GM12878 (cell line): ENCODE measurements around the gene KIRREL3. TPM values are rescaled to one million over a fixed set of nuclear protein-coding genes. Genes with fewer than 3 reads are reported as not detected.

ENCODE experiments used
- ATAC-seq: fragments of 200-7000 bp; cut with Tn5 transposase; 3 replicates; pipeline ENCODE4 v1.9.1; 2020; ENCODE audit warnings: mild to moderate bottlenecking, moderate library complexity
- BruUV-seq: library from RNA; stranded (reverse); fragments of 400-500 nt; replicated peaks from 2 replicates; lab custom pipeline; 2021; lab: Mats Ljungman, UMichigan
- CTCF ChIA-PET: fragments of 300-600 bp; sonication (Branson Sonifier 250); formaldehyde crosslinking; extraction: SDS; loops from one replicate; lab custom pipeline; 2021; ENCODE audit warnings: inconsistent platforms; lab: Yijun Ruan, JAX
- POLR2A ChIA-PET: fragments of 350-600 bp; formaldehyde crosslinking; extraction: SDS; loops from one replicate; lab custom pipeline; 2021; ENCODE audit warnings: inconsistent platforms; lab: Charles Lee
- RAD21 ChIA-PET: fragments of 300-600 bp; sonication (Branson Sonifier 250); formaldehyde crosslinking; loops from one replicate; lab custom pipeline; 2023; ENCODE audit warnings: antibody characterized with exemption; ENCODE audit not compliant: unreplicated experiment; lab: Charles Lee
- SMC1A ChIA-PET: fragments of 300-600 bp; sonication (Branson Sonifier 250); formaldehyde crosslinking; loops from one replicate; lab custom pipeline; 2023; ENCODE audit not compliant: unreplicated experiment, uncharacterized antibody; lab: Charles Lee
- DNase-seq: peaks from one replicate; pipeline ENCODE4 v3.0.0-alpha.2; 2011; ENCODE audit warnings: low read depth, low spot score
- FAIRE-seq: peaks from 3 replicates; lab custom pipeline; 2011; peaks lifted over from hg19 to GRCh38; lab: Jason Lieb, UNC
- H2AFZ ChIP-seq: 2 replicates; pipeline ENCODE4 v1.6.0; 2011; ENCODE audit warnings: low read depth, low read length, control low read depth; ENCODE audit not compliant: control insufficient read depth
- H3K27ac ChIP-seq: 2 replicates; pipeline ENCODE4 v1.5.1; 2011; ENCODE audit warnings: control low read depth; ENCODE audit not compliant: control insufficient read depth, insufficient read depth
- H3K27me3 ChIP-seq, 2 experiments: replicated peaks in 1 of 2; 2 replicates each; pipeline versions ENCODE4 v1.6.0 to v1.6.1; 2011; ENCODE audit warnings: low read length in 1 of 2; ENCODE audit not compliant: control insufficient read depth in 2 of 2, insufficient read depth in 2 of 2
- H3K36me3 ChIP-seq, 2 experiments: 2 replicates each; pipeline ENCODE4 v1.5.1; 2011; ENCODE audit warnings: low read length in 1 of 2; ENCODE audit not compliant: control insufficient read depth in 2 of 2, insufficient read depth in 2 of 2
- H3K4me1 ChIP-seq: 2 replicates; pipeline ENCODE4 v1.6.1; 2011; ENCODE audit warnings: mild to moderate bottlenecking, low read length, moderate library complexity, mixed read lengths; ENCODE audit not compliant: control insufficient read depth, insufficient read depth
- H3K4me2 ChIP-seq: 2 replicates; pipeline ENCODE4 v1.6.0; 2011; ENCODE audit warnings: control low read depth; ENCODE audit not compliant: control insufficient read depth, insufficient read depth
- H3K4me3 ChIP-seq: fragments of 200-600 bp; sonication (generic); 2 replicates; pipeline ENCODE4 v1.5.1; 2016
- H3K79me2 ChIP-seq: 2 replicates; pipeline ENCODE4 v1.6.0; 2011; ENCODE audit warnings: low read length; ENCODE audit not compliant: control insufficient read depth, insufficient read depth
- H3K9ac ChIP-seq: 2 replicates; pipeline ENCODE4 v1.8.0; 2011; ENCODE audit warnings: low read length, control low read depth, mixed read lengths; ENCODE audit not compliant: control insufficient read depth, insufficient read depth
- H3K9me3 ChIP-seq: replicated peaks from 3 replicates; pipeline ENCODE4 v1.5.1; 2011; ENCODE audit warnings: mild to moderate bottlenecking, low read length; ENCODE audit not compliant: control insufficient read depth, insufficient read depth
- H4K20me1 ChIP-seq: 2 replicates; pipeline ENCODE4 v1.6.0; 2011; ENCODE audit not compliant: control insufficient read depth, insufficient read depth
- ATF3 ChIP-seq: IDR thresholded peaks from 2 replicates; pipeline ENCODE4 v1.6.1; 2011; ENCODE audit warnings: low read depth, mild to moderate bottlenecking, low read length, moderate library complexity, borderline replicate concordance; ENCODE audit errors: extremely low read depth
- ATF7 ChIP-seq: fragments of 450-650 bp; IDR thresholded peaks from 2 replicates; pipeline ENCODE4 v1.6.1; 2016; ENCODE audit warnings: low read depth, mild to moderate bottlenecking
- BCL11A ChIP-seq: IDR thresholded peaks from 2 replicates; pipeline ENCODE4 v1.6.1; 2011; ENCODE audit warnings: low read depth, low read length
- CREB1 ChIP-seq: IDR thresholded peaks from 2 replicates; pipeline ENCODE4 v1.6.1; 2012; ENCODE audit warnings: low read depth, mild to moderate bottlenecking, inconsistent platforms
- EP300 ChIP-seq, 2 experiments: fragments of 150-350 bp in 1 of 2; IDR thresholded peaks; 2 replicates each; pipeline ENCODE4 v1.6.1; 2011 to 2012; ENCODE audit warnings: low read depth in 2 of 2, low read length in 2 of 2, borderline replicate concordance in 1 of 2, improper control_type of control experiment in 1 of 2, inconsistent platforms in 1 of 2; ENCODE audit not compliant: control insufficient read depth in 1 of 2
- ESRRA ChIP-seq: IDR thresholded peaks from 2 replicates; pipeline ENCODE4 v1.6.1; 2012; ENCODE audit warnings: mild to moderate bottlenecking, low read length, improper control_type of control experiment
- ETV6 ChIP-seq, 2 experiments: fragments of 450-650 bp in 1 of 2; IDR thresholded peaks in 1 of 2; conservative IDR thresholded peaks in 1 of 2; 2 replicates each; pipeline ENCODE4 v1.6.1; 2014; ENCODE audit warnings: antibody characterized with exemption in 1 of 2, borderline replicate concordance in 1 of 2, low read depth in 1 of 2, mild to moderate bottlenecking in 1 of 2, moderate library complexity in 1 of 2
- FOXM1 ChIP-seq: IDR thresholded peaks from 2 replicates; pipeline ENCODE4 v1.6.1; 2012; ENCODE audit warnings: low read depth, mild to moderate bottlenecking, inconsistent platforms, low read length, moderate library complexity
- JUNB ChIP-seq: IDR thresholded peaks from 2 replicates; pipeline ENCODE4 v1.6.1; 2016; ENCODE audit warnings: antibody characterized with exemption, mild to moderate bottlenecking
- JUND ChIP-seq: IDR thresholded peaks from 2 replicates; pipeline ENCODE4 v1.6.1; 2012; ENCODE audit warnings: low read depth, mild to moderate bottlenecking, low read length, improper control_type of control experiment, moderate library complexity
- LARP7 ChIP-seq: fragments of 450-650 bp; IDR thresholded peaks from 2 replicates; pipeline ENCODE4 v1.6.1; 2017; ENCODE audit warnings: mild to moderate bottlenecking
- MEF2A ChIP-seq: IDR thresholded peaks from 2 replicates; pipeline ENCODE4 v1.6.1; 2011; ENCODE audit warnings: low read depth, mild to moderate bottlenecking, low read length, moderate library complexity; ENCODE audit not compliant: insufficient read depth
- POLR2A ChIP-seq: IDR thresholded peaks from 2 replicates; pipeline ENCODE4 v1.6.1; 2011; ENCODE audit warnings: low read depth, mild to moderate bottlenecking, low read length
- SUPT20H ChIP-seq: IDR thresholded peaks from 2 replicates; pipeline ENCODE4 v1.6.1; 2011; ENCODE audit warnings: low read depth, mild to moderate bottlenecking, low read length, moderate library complexity, borderline replicate concordance; ENCODE audit not compliant: control insufficient read depth
- TARDBP ChIP-seq: IDR thresholded peaks from 2 replicates; pipeline ENCODE4 v1.6.1; 2016; ENCODE audit warnings: borderline replicate concordance
- TBL1XR1 ChIP-seq: IDR thresholded peaks from 2 replicates; pipeline ENCODE4 v1.6.1; 2012; ENCODE audit warnings: low read depth, low read length, improper control_type of control experiment
- ZNF24 ChIP-seq: fragments of 450-650 bp; IDR thresholded peaks from 2 replicates; pipeline ENCODE4 v1.6.1; 2017; ENCODE audit warnings: antibody characterized with exemption, mild to moderate bottlenecking
- WGBS: methylation state at CpG from one replicate; pipeline ENCODE4 v1.1.6; 2016; ENCODE audit warnings: low lambda C conversion rate; ENCODE audit not compliant: insufficient replicate concordance, insufficient coverage; ENCODE audit errors: missing lambda C conversion rate; 5-methylcytosine and 5-hydroxymethylcytosine counted together
- in situ Hi-C: fragments of 300-500 bp; cut with MboI; formaldehyde crosslinking; loops from 9 replicates; pipeline ENCODE4 v1.14.3; 2018; ENCODE audit warnings: mixed read lengths
- intact Hi-C: fragments of 100-400 bp; cut with micrococcal nuclease; formaldehyde crosslinking; loops from one replicate; pipeline ENCODE4 v1.14.2; 2022; ENCODE audit not compliant: unreplicated experiment
- polyA plus RNA-seq, 11 experiments: library from polyadenylated mRNA; depleted of rRNA in 4 of 11; unstranded in 6 of 11; stranded (reverse) in 5 of 11; fragments of >200 nt; fragmentation: Nextera tagmentation in 4 of 11; fragmentation: Illumina TruSeq in 1 of 11; extraction: Ambion mirVana in 4 of 11; extraction: Trizol in 1 of 11; gene quantifications; 1 replicate in 1 of 11; 2 replicates in 10 of 11; pipeline versions ENCODE4 v1.2.1 to v1.2.3, GENCODE V29; 2011 to 2016; ENCODE audit warnings: inconsistent platforms in 2 of 11, missing spikeins in 2 of 11, low read depth in 1 of 11
- total RNA-seq, 4 experiments: library from RNA; depleted of rRNA in 3 of 4; stranded (reverse); fragments of >200 nt in 3 of 4; fragmentation: Illumina TruSeq in 1 of 4; extraction: Trizol in 1 of 4; gene quantifications; 2 replicates each; pipeline versions ENCODE4 v1.2.1 to v1.2.3, GENCODE V29; 2013 to 2021
- TF ChIP-seq, protein P1 (sequence below): fragments of 450-650 bp; IDR thresholded peaks from 2 replicates; pipeline ENCODE4 v1.6.1; 2018; ENCODE audit warnings: borderline replicate concordance, mild to moderate bottlenecking; ENCODE audit not compliant: partially characterized antibody

KIRREL3 gene
- total and polyA plus RNA-seq, 10 of the 15 experiments (the other 5 are each of a cell fraction or from before 2014, with no cell fraction given) = under 0.01 TPM; not detected in 9

GRCh38 chr11:126756421-126756820, 244.1 kb downstream of the KIRREL3 start:
- Histone ChIP-seq H3K36me3 (no peaks in the 10 kb centered on the region), H3K4me3 (no peak overlapping the region), H4K20me1 (no peaks in the 10 kb centered on the region; the same call in 1 of the 2 replicates), H3K27ac (no peak overlapping the region), H3K79me2 (no peaks in the 10 kb centered on the region), H3K27me3 (peaks cover 0 to 4% of the 10 kb centered on the region in 2 experiments; a peak in 1 of 4 replicates), H3K4me2 (no peak overlapping the region), H3K9me3 (no peaks in the 10 kb centered on the region), H2AFZ (no peak overlapping the region), H3K9ac (no peak overlapping the region), H3K4me1 (no peaks in the 10 kb centered on the region)
- BruUV-seq = no TSS peak
- in situ Hi-C loops (no loop called here), intact Hi-C loops (no loop called here)
- TF ChIP-seq ATF7 (no peak), JUNB (no peak), JUND (no peak), ZNF24 (no peak), BCL11A (no peak), ETV6 (conservative IDR thresholded peaks at IDR 0.05 in 1 of 2, IDR thresholded peaks at IDR 0.05 in 1 of 2; ENCODE audit: borderline replicate concordance in 1 of 2, low read depth in 1 of 2) (no peak), MEF2A (no peak), SUPT20H (no peak), FOXM1 (no peak), ATF3 (no peak), POLR2A (no peak), ESRRA (no peak), CREB1 (no peak), TBL1XR1 (no peak), TARDBP (no peak), EP300 (IDR thresholded peaks at IDR 0.05; ENCODE audit: borderline replicate concordance in 1 of 2, control insufficient read depth in 1 of 2, low read depth in 2 of 2, low read length in 2 of 2) (no peak), LARP7 (no peak)
- TF ChIP-seq, protein P1, sequence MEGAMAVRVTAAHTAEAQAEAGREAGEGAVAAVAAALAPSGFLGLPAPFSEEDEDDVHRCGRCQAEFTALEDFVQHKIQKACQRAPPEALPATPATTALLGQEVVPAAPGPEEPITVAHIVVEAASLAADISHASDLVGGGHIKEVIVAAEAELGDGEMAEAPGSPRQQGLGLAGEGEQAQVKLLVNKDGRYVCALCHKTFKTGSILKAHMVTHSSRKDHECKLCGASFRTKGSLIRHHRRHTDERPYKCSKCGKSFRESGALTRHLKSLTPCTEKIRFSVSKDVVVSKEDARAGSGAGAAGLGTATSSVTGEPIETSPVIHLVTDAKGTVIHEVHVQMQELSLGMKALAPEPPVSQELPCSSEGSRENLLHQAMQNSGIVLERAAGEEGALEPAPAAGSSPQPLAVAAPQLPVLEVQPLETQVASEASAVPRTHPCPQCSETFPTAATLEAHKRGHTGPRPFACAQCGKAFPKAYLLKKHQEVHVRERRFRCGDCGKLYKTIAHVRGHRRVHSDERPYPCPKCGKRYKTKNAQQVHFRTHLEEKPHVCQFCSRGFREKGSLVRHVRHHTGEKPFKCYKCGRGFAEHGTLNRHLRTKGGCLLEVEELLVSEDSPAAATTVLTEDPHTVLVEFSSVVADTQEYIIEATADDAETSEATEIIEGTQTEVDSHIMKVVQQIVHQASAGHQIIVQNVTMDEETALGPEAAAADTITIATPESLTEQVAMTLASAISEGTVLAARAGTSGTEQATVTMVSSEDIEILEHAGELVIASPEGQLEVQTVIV = no peak
- ATAC-seq = no peak
- ChIA-PET RAD21 (no interaction called here), CTCF (no interaction called here), SMC1A (interaction anchor here (1.2 kb wide), 1 partner anchor 14 kb away, joined by 3 read pairs; no protein-coding TSS in a partner anchor), POLR2A (no interaction called here)
- WGBS = 3% methylated on average over 2 of the region's 2 CpGs
- DNase-seq = no peak
- FAIRE-seq = no peak
